HFF-Myc (cell line): ENCODE measurements around the gene OR2G2.

ENCODE experiments used
- DNase-seq: peaks from one replicate; pipeline ENCODE4 v3.0.0-alpha.2; 2011; ENCODE audit warnings: low read depth; ENCODE audit errors: extremely low read depth
- H3K4me3 ChIP-seq: replicated peaks from 2 replicates; pipeline ENCODE4 v1.5.1; 2011; ENCODE audit warnings: low read depth, mild to moderate bottlenecking, control low read depth, low read length
- TF ChIP-seq, protein P1 (sequence below): IDR thresholded peaks from 2 replicates; pipeline ENCODE4 v1.5.1; 2012; ENCODE audit warnings: mild to moderate bottlenecking, low read depth, low read length, control low read depth; ENCODE audit errors: missing control alignments

The OR2G2 gene

DNA sequence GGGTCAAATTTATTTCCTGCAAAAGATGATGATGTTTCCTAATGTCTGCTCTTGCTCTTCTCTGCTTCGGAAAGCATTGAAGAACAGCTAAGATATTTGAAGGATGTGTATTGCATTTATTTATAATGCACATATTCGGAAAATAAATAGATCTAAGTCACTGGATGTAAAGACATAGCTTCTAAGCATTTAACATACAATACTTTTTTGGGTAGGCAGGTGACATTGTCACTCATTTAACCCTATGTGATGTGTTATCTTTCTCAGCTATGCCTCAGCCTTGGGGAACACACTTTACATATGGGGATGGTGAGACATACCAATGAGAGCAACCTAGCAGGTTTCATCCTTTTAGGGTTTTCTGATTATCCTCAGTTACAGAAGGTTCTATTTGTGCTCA, at the start of gene OR2G2:
Gene OR2G2, plus strand, starts transcription at position 301 of the 400 bp plus-strand sequence. Its CDS starts 0 bp downstream, at position 301.
- no peak within 1 kb of the TSS for H3K4me3 ChIP-seq
- no peak for DNase-seq
- TF ChIP-seq, protein P1, sequence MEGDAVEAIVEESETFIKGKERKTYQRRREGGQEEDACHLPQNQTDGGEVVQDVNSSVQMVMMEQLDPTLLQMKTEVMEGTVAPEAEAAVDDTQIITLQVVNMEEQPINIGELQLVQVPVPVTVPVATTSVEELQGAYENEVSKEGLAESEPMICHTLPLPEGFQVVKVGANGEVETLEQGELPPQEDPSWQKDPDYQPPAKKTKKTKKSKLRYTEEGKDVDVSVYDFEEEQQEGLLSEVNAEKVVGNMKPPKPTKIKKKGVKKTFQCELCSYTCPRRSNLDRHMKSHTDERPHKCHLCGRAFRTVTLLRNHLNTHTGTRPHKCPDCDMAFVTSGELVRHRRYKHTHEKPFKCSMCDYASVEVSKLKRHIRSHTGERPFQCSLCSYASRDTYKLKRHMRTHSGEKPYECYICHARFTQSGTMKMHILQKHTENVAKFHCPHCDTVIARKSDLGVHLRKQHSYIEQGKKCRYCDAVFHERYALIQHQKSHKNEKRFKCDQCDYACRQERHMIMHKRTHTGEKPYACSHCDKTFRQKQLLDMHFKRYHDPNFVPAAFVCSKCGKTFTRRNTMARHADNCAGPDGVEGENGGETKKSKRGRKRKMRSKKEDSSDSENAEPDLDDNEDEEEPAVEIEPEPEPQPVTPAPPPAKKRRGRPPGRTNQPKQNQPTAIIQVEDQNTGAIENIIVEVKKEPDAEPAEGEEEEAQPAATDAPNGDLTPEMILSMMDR = no peak

DNA sequence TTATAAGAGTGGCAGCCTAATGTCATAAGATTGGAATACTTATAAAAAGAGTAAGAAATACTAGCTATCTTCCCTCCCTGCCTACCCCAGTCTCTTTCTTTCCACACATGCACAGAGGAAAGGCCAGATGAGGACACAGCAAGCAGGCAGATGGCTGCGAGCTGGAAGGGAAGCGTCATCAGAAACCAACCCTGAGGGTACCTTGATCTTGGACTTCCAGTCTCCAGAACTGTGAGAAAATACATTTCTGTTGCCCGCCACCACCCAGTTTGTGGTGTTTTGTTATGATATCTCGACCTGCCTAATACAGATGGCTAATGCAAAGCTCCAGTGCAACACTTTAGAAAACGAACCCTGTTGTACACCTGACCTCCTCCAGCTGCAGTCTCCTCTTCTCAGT, 49.6 kb upstream of the OR2G2 start:
- TF ChIP-seq, protein P1 = no peak
- no peak for DNase-seq
- H3K4me3 ChIP-seq = no peak overlapping the region

GRCh38 chr1:247539215-247539614, 48.9 kb upstream of the OR2G2 start:
- TF ChIP-seq, protein P1 = no peak
- no peak for DNase-seq
- H3K4me3 ChIP-seq = no peak overlapping the region

DNA sequence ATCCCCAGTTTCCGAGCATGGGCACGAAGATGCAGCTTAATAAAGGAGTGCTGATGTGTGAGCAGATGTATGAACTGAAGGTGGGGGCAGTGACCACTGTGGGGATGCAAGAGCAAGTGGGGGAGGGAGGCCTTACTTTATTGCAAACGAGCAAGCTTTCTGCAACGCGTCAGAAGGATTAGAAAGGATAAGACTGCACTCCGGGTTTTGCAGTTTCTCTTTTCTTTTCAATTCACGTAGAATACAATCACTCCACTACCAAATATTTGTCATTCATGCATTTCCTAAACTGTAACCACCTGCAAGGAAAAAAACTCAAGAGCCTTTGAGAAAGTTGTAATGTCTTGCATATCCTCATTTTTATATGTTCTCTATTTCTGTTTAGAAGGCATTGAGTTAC, 47.6 kb upstream of the OR2G2 start:
- TF ChIP-seq, protein P1 = no peak
- no peak for DNase-seq
- no peak overlapping the region for H3K4me3 ChIP-seq

GRCh38 chr1:247542811-247543210, 45.3 kb upstream of the OR2G2 start:
- TF ChIP-seq, protein P1 = no peak
- H3K4me3 ChIP-seq = no peak overlapping the region
- no peak for DNase-seq

DNA sequence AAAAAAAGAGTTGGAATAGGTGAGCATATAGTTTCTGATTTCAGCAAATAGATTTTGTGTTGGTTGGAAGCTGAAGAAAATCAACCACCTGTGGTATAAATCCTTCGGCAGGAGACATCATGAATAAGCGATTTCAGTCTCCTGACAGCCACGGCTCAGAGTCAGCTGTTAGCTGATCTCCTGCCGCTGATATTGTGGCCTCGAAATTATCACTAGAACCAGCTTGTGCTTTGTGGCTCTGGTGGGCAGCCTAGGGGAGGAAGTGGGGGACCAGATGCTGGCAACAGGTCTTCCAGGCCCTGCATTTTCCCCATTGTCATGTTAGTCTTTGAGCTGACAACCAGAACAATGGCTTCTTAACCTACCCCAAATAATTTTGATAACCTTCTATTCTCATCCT, 40.1 kb upstream of the OR2G2 start:
- H3K4me3 ChIP-seq = no peak overlapping the region
- TF ChIP-seq, protein P1 = no peak
- no peak for DNase-seq

DNA sequence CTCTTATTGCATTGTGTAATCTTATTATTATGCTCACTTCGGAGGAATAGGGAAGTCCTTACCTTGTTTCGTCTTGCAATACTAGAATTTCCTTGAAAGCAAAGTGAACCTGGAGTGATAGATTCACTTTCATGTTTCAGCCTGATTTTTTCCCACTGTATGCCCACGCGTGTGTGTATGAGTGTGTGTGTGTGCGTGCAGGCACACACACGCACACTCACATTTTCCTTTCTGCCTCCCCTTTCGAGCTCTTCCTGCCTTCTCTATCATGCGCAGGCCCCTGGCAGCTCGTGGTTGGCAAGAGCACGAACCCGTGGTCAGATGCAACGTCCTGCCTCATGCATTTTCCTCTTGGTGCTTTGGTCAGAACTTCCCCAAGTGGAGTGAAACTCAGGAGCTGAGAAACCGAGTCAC, 39.4 kb upstream of the OR2G2 start, which contains the start of gene GCSAML:
Gene GCSAML, plus strand, starts transcription at position 366 of the 414 bp plus-strand sequence. CDS start 58 bp downstream, outside the sequence.
- no peak within 1 kb of the TSS for H3K4me3 ChIP-seq
- TF ChIP-seq, protein P1 = no peak
- no peak for DNase-seq
